Suppressor macrophage (primary cell): ENCODE measurements around the gene STPG3.
"Not testable (repeated sequence)": the region's sequence is repeated elsewhere in the genome, so short reads cannot be mapped to it uniquely, and the experiment has no call there.

Experiments used
- DNase-seq, 4 experiments: peaks; one replicate each; pipeline ENCODE4 v3.0.0-alpha.2; 2020 to 2022

Gene STPG3

GRCh38 chr9:137245450-137246421, 5.3 kb upstream of the STPG3 start:
- DNase-seq, result no peak

GRCh38 chr9:137247135-137247915, 3.8 kb upstream of the STPG3 start:
- DNase-seq, result no peak

- no peak for DNase-seq
These were observed 3.2 kb upstream of the STPG3 start for GRCh38 chr9:137247916-137248175.

- no peak for DNase-seq
These were observed 525 bp upstream of the STPG3 start for GRCh38 chr9:137250329-137251193.

GRCh38 chr9:137251490-137252268, 593 bp downstream of the STPG3 start:
- no peak for DNase-seq

- DNase-seq, result no peak
These were observed 1.7 kb downstream of the STPG3 start for GRCh38 chr9:137252555-137253506.

GRCh38 chr9:137253717-137254623, 2.9 kb downstream of the STPG3 start:
- DNase-seq, result no peak

- DNase-seq, result peak; percentile 91 to 97 (median 96)
These were observed 3.8 kb downstream of the STPG3 start, which contains the start of gene NELFB for GRCh38 chr9:137254624-137255447. Gene NELFB (plus strand): TSS chr9:137255327.

GRCh38 chr9:137255448-137256114, 4.5 kb downstream of the STPG3 start:
- DNase-seq, result no peak

GRCh38 chr9:137256362-137256761, 5.3 kb downstream of the STPG3 start:
- DNase-seq, result no peak

GRCh38 chr9:137256856-137257255, 5.8 kb downstream of the STPG3 start:
- DNase-seq, result no peak

- not testable (repeated sequence) for DNase-seq
These were observed 11.3 kb downstream of the STPG3 start for GRCh38 chr9:137262173-137262908.

- DNase-seq, result no peak
These were observed 11.8 kb downstream of the STPG3 start for GRCh38 chr9:137262909-137263285.

- DNase-seq, result no peak
These were observed 12.4 kb downstream of the STPG3 start for GRCh38 chr9:137263506-137263905.

- no peak for DNase-seq
These were observed 13.0 kb downstream of the STPG3 start for GRCh38 chr9:137264067-137264466.

- no peak for DNase-seq
These were observed 14.5 kb downstream of the STPG3 start for GRCh38 chr9:137265496-137266161.

- peak in 1 of 4 experiments; percentile 0 for DNase-seq
These were observed 15.1 kb downstream of the STPG3 start for GRCh38 chr9:137266162-137266527.
